CD4-positive, alpha-beta T cell treated with Interleukin-12 subunit alpha and Interleukin-12 subunit beta, for 1 hour (primary cell): ENCODE measurements around the gene TARDBP.
A peak's percentile ranks its signal among the peaks of the same experiment; 100 is the strongest.
"Not testable (repeated sequence)": the region's sequence is repeated elsewhere in the genome, so short reads cannot be mapped to it uniquely, and the experiment has no call there.

Experiments
- DNase-seq: peaks from one replicate; pipeline ENCODE4 v3.0.0-alpha.2; 2020

The TARDBP gene

DNA sequence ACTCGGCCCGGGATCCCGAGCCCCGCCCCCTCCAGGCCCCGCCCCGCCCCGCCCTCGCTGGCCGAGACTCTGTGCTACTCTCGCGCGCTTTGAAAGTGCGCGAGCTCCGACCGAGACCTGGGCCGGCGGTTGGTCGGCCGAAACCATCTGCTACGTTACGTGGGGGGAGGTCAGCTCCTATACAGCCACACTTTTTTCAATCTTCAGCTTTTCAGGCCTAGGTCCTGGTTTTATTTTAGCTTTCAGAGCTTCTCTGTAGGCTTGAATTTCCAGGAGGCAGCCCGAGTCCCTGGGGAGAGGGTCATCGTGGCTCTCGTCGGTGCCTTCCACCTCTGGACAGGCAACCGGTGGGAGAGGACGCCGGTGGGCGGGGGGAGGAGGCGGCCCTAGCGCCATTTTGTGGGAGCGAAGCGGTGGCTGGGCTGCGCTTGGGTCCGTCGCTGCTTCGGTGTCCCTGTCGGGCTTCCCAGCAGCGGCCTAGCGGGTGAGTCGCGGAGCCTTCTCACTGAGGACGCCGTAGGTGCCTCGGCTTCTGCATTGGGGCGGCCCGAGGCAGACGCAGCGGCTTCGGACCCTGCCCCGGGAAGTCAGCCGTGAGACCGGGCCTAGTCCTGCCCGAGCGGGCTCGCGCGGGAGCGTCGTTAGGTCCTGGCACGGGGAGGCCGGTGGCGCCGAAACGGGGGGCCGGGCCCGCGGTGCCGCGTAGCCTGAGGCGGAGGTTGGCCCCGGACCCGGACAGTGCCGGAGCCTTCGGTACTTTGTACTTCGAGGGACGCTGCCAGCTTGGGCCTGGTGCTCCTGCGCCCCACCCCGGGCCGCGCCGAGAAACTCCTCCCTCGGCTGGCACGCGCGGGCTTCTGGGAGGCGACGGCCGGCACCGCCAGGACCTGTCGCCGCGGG, at the start of gene TARDBP:
TARDBP (plus strand) TSS at position 395 of the 900 bp plus-strand sequence. CDS start 1,074 bp downstream, outside the sequence.
- DNase-seq, result peak; percentile 91

GRCh38 chr1:10965546-10966226, 46.8 kb upstream of the TARDBP start:
- peak; percentile 28 for DNase-seq

- DNase-seq, result no peak
These were observed 45.4 kb upstream of the TARDBP start for GRCh38 chr1:10967090-10967489.

DNA sequence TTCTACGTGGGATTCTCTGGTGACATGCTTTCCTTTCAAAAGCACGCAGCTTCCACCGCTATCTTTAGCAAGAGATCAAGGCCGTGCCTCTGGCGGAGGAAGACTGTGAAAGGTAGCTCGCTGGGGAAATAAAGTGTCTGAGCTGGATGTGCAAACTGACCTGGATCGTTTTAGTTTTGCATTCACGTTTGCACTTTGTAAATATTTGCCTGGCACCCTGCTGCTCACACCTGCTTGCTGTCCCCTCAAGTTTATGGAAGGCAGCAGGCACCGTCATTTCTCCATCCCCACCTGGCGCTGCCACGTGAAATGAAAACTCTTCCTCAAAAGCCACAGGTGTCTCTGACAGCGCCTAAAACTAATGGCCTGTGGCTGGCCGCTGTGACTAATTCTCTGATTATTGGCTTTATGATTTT, 44.0 kb upstream of the TARDBP start:
- DNase-seq, result no peak

GRCh38 chr1:10969267-10969970, 43.0 kb upstream of the TARDBP start:
- DNase-seq, result no peak

DNA sequence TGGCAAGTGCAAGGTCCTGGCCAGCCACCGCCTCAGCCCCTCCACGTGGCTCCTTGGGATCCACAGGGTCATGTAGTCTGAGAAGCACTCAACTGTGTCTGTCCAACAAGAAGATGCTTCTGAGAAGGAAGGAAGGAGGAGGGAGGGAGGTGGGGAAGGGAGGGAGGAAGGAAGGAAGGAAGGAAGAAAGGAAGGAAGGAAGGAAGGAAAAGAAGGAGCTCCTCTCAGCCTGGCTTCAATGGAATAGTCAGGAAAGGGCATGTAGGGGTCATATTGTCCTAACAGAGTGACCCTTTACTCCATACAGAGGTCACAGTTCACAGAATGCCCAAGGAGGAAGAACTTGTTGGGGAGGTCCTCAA, 42.5 kb upstream of the TARDBP start:
- no peak for DNase-seq

GRCh38 chr1:10973552-10973951, 38.9 kb upstream of the TARDBP start:
- no peak for DNase-seq

DNA sequence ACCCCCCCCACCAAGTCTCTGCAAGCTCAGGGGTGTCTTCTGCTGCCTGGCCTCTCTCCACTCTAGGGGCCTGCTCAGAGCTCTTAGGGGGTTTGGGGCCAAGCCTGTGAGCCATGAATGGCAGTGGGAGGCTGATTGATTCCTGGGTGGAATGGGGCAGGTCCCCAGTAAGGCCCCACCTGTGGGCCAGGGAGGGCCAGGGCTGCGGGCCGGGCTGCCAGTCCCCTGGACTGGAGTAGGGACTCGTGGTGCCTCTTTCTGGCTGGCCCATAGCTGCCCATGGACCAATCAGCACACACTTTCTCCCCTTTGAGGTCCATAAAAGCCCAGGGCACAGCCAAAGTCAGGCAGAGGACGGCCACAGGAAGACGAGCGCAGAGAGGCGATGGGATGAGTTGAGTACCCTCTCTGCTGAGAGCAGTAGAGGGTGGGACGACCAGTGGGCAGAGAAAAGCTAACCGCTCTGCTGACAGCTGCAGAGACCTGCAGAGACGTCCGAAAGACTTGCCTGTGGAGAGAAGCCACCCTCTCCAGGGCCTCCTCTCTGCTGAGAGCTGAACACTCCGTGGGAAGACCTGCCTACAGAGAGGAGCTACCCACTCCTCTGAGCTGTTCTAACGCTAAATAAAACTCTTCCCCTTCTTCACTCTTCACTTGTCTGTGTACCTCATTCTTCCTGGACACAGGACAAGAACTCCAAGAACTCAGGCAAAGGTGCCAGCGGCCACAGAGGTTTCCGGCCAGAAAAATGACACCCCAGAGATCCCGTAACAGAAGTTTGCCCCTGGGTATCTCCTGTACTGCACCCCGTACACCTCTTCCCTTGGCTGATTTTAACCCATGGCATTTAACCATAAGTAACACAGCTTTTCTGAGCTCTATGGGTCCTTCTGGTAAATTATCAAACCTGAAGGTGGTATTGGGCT, 38.2 kb upstream of the TARDBP start:
- DNase-seq, result no peak

- DNase-seq, result no peak
These were observed 36.7 kb upstream of the TARDBP start for GRCh38 chr1:10975567-10976326.

- no peak for DNase-seq
These were observed 33.7 kb upstream of the TARDBP start for GRCh38 chr1:10978719-10979118.

DNA sequence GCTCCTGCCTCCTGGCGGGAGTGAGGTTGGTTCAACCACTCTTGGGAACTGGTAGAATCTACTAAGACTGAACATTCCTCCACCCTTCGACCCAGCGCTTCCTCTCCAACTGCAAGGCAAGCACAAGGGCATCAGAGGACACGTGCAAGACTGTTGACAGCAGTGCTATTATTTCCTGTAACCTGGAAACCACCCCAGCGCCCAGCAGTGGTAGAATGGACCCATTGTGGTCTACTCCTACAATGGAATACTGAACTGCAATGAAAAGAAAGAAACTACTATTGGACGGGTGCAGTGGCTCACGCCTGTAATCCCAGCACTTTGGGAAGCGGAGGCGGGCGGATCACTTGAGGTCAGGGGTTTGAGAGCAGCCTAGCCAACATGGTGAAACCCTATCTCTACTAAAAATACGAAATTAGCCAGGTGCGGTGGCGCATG, 33.0 kb upstream of the TARDBP start:
- no peak for DNase-seq

DNA sequence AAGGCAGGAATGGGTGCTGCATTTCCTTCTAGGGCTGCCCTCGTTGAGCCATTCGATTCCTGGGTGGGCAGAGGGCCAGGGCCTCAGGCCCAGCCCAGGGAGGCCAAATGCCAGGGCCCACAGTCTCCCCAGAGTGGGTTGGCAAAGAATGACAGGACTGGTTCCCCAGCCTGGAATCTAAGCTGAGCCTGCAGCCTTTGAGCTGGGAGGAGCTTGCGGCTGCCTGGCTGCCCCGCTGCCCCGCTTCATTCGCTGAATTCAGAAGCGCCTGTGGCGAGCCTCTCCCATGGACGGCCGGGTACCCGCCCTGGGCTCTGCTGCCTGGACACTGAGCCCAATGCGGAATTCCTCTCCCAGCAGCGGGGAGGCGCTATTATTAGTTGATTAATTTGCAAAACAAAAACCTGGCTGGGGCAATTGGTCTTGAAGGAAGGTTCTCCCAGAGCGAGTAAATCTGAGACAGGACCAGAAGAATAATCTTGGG, 32.3 kb upstream of the TARDBP start:
- DNase-seq, result no peak

DNA sequence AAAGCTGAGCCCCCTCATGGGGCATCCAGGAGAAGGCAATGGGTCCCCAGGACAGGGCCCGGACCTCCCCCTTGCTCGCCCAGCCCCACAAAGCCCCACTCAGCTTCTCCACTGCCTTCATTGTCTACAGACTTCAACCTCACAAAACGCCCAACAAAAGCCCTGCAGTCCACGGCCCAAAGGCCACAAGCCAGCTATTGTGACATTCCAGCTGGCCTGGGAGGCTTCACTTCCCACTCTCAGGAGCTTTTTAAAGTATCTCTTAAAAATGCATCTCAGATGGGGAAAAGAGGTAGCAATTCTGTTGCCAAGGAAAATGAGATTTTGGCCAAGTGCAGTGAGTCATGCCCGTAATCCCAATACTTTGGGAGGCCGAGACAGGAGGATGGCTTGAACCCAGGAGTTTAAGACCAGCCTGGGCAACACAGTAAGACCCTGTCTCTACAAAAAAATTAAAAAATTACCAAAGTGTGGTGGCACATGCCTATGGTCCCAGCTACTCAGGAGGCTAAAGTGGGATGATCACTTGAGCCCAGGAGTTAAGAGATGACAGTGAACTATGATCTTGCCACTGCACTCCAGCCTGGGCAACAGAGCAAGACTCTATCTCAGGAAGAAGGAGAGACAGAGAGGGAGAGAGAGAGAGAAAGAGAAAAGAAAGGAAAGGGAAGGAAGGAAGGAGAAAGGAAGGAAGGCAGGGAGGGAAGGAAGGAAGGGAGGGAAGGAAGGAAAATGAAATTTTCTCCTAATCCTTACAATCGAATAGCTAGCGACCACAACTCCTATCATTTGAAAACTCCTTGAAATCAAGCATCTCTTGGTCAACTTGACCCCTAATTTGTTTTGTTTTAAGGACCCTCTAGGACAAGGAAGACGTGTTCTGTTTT, 31.4 kb upstream of the TARDBP start:
- no peak for DNase-seq

DNA sequence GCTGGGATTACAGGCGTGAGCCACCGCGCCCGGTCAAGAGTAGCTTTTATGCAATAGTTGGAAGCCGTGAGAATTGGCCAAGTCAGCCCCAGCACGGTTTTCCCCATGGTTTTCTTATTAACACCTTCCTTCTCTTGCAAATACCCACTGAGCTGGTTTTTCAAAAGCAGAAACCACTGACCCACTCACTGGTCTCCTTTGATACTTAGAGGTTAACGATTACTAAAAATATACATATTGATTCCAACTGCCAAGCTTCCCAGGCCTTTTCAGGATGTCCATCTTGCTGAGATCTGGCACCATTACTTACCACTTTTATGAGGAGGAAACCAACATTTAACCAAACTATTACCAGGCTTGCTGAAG, 25.9 kb upstream of the TARDBP start:
- DNase-seq, result no peak

GRCh38 chr1:10987840-10988417, 24.5 kb upstream of the TARDBP start:
- DNase-seq, result no peak

GRCh38 chr1:10989095-10989494, 23.4 kb upstream of the TARDBP start:
- DNase-seq, result no peak

DNA sequence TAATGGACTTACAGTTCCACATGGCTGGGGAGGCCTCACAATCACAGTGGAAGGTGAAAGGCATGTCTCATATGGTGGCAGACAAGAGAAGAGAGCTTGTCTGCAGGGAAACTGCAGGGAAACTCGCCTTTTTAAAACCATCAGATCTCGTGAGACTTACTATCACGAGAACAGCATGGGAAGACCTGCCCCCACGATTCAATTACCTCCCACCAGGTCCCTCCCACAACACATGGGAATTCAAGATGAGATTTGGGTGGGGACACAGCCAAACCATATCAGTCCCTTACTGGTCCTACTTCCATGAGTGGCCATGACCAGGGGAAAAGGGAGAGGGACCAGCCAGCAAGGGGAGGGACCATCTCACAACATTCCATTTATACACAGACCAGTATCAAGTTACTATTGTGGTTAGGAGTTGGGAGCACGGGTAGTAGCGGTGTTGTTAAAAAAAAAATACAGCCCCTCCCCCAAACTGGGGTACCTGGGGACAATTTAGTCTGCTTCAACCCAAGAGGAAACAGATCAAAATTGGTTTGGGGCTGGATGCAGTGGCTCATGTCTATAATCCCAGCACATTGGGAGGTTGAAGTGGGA, 22.4 kb upstream of the TARDBP start:
- not testable (repeated sequence) for DNase-seq

GRCh38 chr1:10990828-10991227, 21.6 kb upstream of the TARDBP start:
- no peak for DNase-seq

- not testable (repeated sequence) for DNase-seq
These were observed 20.4 kb upstream of the TARDBP start for GRCh38 chr1:10992004-10992403.

DNA sequence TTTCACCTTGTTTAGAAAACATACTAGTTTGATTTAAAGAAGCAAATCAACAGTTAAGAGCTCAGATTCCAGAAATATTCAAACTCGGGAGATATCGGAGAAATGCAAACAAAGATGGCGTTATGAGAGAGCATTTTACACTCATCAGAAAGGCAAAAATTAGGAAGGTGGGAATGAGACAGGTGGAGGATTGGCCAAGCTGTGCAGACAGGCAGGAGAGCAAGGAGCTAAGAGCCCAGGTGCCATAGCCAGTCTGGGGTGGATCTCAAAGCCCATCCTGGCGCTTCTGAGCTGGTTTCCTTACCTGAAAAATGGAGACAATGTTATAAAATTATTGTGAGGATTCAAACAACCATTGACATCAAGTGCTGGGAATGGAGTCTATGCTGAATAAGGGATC, 19.6 kb upstream of the TARDBP start:
- DNase-seq, result no peak
